Measurements from ENCODE around the gene C10orf120. TPM values are rescaled to one million over a fixed set of nuclear protein-coding genes. Genes with fewer than 3 reads are reported as not detected.

Gene C10orf120
- total RNA-seq: not detected in 2 replicates

GRCh38 chr10:122699796-122700455 is at the start of gene C10orf120:
Gene C10orf120, minus strand, starts transcription at chr10:122699846. Its CDS starts 56 bp downstream, at chr10:122699790.

Other genes starting within 250 kb of the C10orf120 start
- gene ARMS2, start 245.2 kb downstream of the C10orf120 start, total RNA-seq: not detected in 2 replicates
- gene HTRA1, start 238.3 kb downstream of the C10orf120 start, total RNA-seq: 44.5 and 158 TPM in 2 replicates
- under 0.01 TPM in 2 replicates for gene DMBT1, start 139.1 kb downstream of the C10orf120 start, total RNA-seq
- 0.33 and 0.50 TPM in 2 replicates for gene CUZD1, start 146.0 kb upstream of the C10orf120 start, total RNA-seq
- 4.2 and 9.0 TPM in 2 replicates for gene FAM24B, start 179.7 kb upstream of the C10orf120 start, total RNA-seq
- gene FAM24A, start 210.8 kb upstream of the C10orf120 start, total RNA-seq: not detected in 2 replicates

All from uterine smooth muscle cell (primary cell).